GM12892 (cell line): ENCODE results near the gene ATP6V1G1.

Experiments used
- POLR2A ChIP-seq: IDR thresholded peaks from 2 replicates; pipeline ENCODE4 v1.6.1; 2011; ENCODE audit warnings: low read depth, low read length, control low read depth
- POLR2AphosphoS5 ChIP-seq: IDR thresholded peaks from 2 replicates; pipeline ENCODE4 v1.6.1; 2011; ENCODE audit warnings: low read depth, low read length, control low read depth
- TAF1 ChIP-seq: IDR thresholded peaks from 2 replicates; pipeline ENCODE4 v1.6.1; 2011; ENCODE audit warnings: low read depth, mild to moderate bottlenecking, control low read depth, low read length, borderline replicate concordance

- TF ChIP-seq POLR2A = no peak
- TF ChIP-seq POLR2AphosphoS5 = no peak
- no peak for TF ChIP-seq TAF1
Measured at GRCh38 chr9:114560956-114561355, 26.6 kb upstream of the ATP6V1G1 start.
